Loucy (cell line): ENCODE data around the gene CLEC1A.
"Not testable (repeated sequence)": the region's sequence is repeated elsewhere in the genome, so short reads cannot be mapped to it uniquely, and the experiment has no call there.

ENCODE experiments used
- H2AFZ ChIP-seq: fragments of 200-600 bp; sonication (generic); 2 replicates; pipeline ENCODE4 v1.6.0; 2016; ENCODE audit warnings: antibody characterized with exemption, mild to moderate bottlenecking, low read length, moderate library complexity
- H3F3A ChIP-seq: fragments of 200-600 bp; 2 replicates; pipeline ENCODE4 v1.6.0; 2016; ENCODE audit warnings: antibody characterized with exemption, low read depth, mild to moderate bottlenecking
- H3K27me3 ChIP-seq: fragments of 200-600 bp; sonication (generic); 2 replicates; pipeline ENCODE4 v1.6.1; 2014; ENCODE audit warnings: low read length, mild to moderate bottlenecking; ENCODE audit not compliant: insufficient read depth, poor library complexity, severe bottlenecking
- H3K36me3 ChIP-seq: fragments of 200-600 bp; sonication (generic); 2 replicates; pipeline ENCODE4 v1.6.1; 2016; ENCODE audit warnings: low read length; ENCODE audit not compliant: insufficient read depth
- H3K4me1 ChIP-seq: fragments of 200-600 bp; sonication (generic); 2 replicates; pipeline ENCODE4 v1.5.1; 2014; ENCODE audit warnings: low read length, mild to moderate bottlenecking; ENCODE audit not compliant: insufficient read depth, poor library complexity, severe bottlenecking
- H3K4me2 ChIP-seq: fragments of 200-600 bp; sonication (generic); 2 replicates; pipeline ENCODE4 v1.6.0; 2014; ENCODE audit warnings: antibody characterized with exemption, low read length, low read depth, mild to moderate bottlenecking; ENCODE audit not compliant: poor library complexity, severe bottlenecking
- H3K4me3 ChIP-seq: fragments of 200-600 bp; sonication (generic); 2 replicates; pipeline ENCODE4 v1.5.1; 2014; ENCODE audit warnings: low read length, mild to moderate bottlenecking, mixed read lengths; ENCODE audit not compliant: poor library complexity, severe bottlenecking
- H3K79me2 ChIP-seq: fragments of 200-600 bp; sonication (generic); 2 replicates; pipeline ENCODE4 v1.6.1; 2014; ENCODE audit warnings: low read length; ENCODE audit not compliant: insufficient read depth
- H3K9ac ChIP-seq: fragments of 200-600 bp; sonication (generic); 2 replicates; pipeline ENCODE4 v1.6.0; 2014; ENCODE audit warnings: mild to moderate bottlenecking, low read depth, low read length, moderate library complexity; ENCODE audit not compliant: poor library complexity, severe bottlenecking
- H3K9me2 ChIP-seq: fragments of 200-600 bp; sonication (generic); replicated peaks from 2 replicates; pipeline ENCODE4 v1.6.1; 2016; ENCODE audit warnings: low read depth, low read length, mixed read lengths
- H3K9me3 ChIP-seq: fragments of 200-600 bp; sonication (generic); 2 replicates; pipeline ENCODE4 v1.6.1; 2014; ENCODE audit warnings: mild to moderate bottlenecking, antibody characterized with exemption, low read length, low read depth; ENCODE audit not compliant: insufficient read depth
- H4K20me1 ChIP-seq: fragments of 200-600 bp; sonication (generic); 2 replicates; pipeline ENCODE4 v1.6.0; 2014; ENCODE audit warnings: antibody characterized with exemption, low read length, mild to moderate bottlenecking; ENCODE audit not compliant: insufficient read depth, poor library complexity, severe bottlenecking
- CTCF ChIP-seq: fragments of 200-600 bp; sonication (generic); conservative IDR thresholded peaks from 2 replicates; pipeline ENCODE4 v1.5.1; 2014; ENCODE audit warnings: mild to moderate bottlenecking, antibody characterized with exemption, low read length
- EZH2phosphoT487 ChIP-seq: fragments of 200-600 bp; IDR thresholded peaks from 2 replicates; pipeline ENCODE4 v1.6.1; 2018; ENCODE audit warnings: antibody characterized with exemption, mild to moderate bottlenecking, moderate library complexity, borderline replicate concordance

CLEC1A gene

GRCh38 chr12:10030446-10030845, 68.3 kb downstream of the CLEC1A start, which contains the start of gene CLEC9A:
Gene CLEC9A (plus strand): TSS chr12:10030682. CDS start chr12:10052688, 22,006 bp downstream.
- Histone ChIP-seq H3F3A (no peaks in the 10 kb centered on the region), H3K79me2 (no peaks in the 10 kb centered on the region), H3K4me3 (no peak within 1 kb of the TSS), H3K9me3 (no peaks in the 10 kb centered on the region), H3K9ac (no peak within 1 kb of the TSS), H2AFZ (no peak within 1 kb of the TSS), H3K9me2 (no peaks in the 10 kb centered on the region), H4K20me1 (no peaks in the 10 kb centered on the region), H3K4me2 (no peak within 1 kb of the TSS), H3K36me3 (no peaks in the 10 kb centered on the region), H3K4me1 (no peaks in the 10 kb centered on the region), H3K27me3 (no peaks in the 10 kb centered on the region)
- no peak for TF ChIP-seq EZH2phosphoT487
- no peak for TF ChIP-seq CTCF

- TF ChIP-seq CTCF, result no peak
- no peak for TF ChIP-seq EZH2phosphoT487
- H3K27me3 ChIP-seq, result no peaks in the 10 kb centered on the region
- H4K20me1 ChIP-seq, result no peaks in the 10 kb centered on the region
- H3K9ac ChIP-seq, result no peak overlapping the region
- H3K4me3 ChIP-seq, result no peak overlapping the region
- no peaks in the 10 kb centered on the region for H3K4me1 ChIP-seq
- no peak overlapping the region for H2AFZ ChIP-seq
- no peak overlapping the region for H3K4me2 ChIP-seq
- H3K9me3 ChIP-seq, result no peaks in the 10 kb centered on the region
- no peaks in the 10 kb centered on the region for H3F3A ChIP-seq
- H3K79me2 ChIP-seq, result no peaks in the 10 kb centered on the region
- H3K36me3 ChIP-seq, result no peaks in the 10 kb centered on the region
- no peaks in the 10 kb centered on the region for H3K9me2 ChIP-seq
Observed at GRCh38 chr12:10027721-10028120, 71.1 kb downstream of the CLEC1A start.

GRCh38 chr12:10027311-10027710, 71.5 kb downstream of the CLEC1A start:
- Histone ChIP-seq H3F3A (no peaks in the 10 kb centered on the region), H3K4me3 (no peak overlapping the region), H3K79me2 (no peaks in the 10 kb centered on the region), H3K9me3 (no peaks in the 10 kb centered on the region), H4K20me1 (no peaks in the 10 kb centered on the region), H3K36me3 (no peaks in the 10 kb centered on the region), H2AFZ (no peak overlapping the region), H3K27me3 (no peaks in the 10 kb centered on the region), H3K4me1 (no peaks in the 10 kb centered on the region), H3K9ac (no peak overlapping the region), H3K9me2 (no peaks in the 10 kb centered on the region), H3K4me2 (no peak overlapping the region)
- TF ChIP-seq CTCF (no peak), EZH2phosphoT487 (no peak)

GRCh38 chr12:10026666-10027065, 72.1 kb downstream of the CLEC1A start:
- not testable (repeated sequence) for H3K79me2 ChIP-seq, H3K4me2 ChIP-seq, H3K4me3 ChIP-seq, H3K9me3 ChIP-seq, H3K4me1 ChIP-seq, H3F3A ChIP-seq, H3K9ac ChIP-seq, H2AFZ ChIP-seq, H3K36me3 ChIP-seq, H3K27me3 ChIP-seq, H3K9me2 ChIP-seq, H4K20me1 ChIP-seq
